ENCODE measurements around the gene PLEKHA1.

DNA sequence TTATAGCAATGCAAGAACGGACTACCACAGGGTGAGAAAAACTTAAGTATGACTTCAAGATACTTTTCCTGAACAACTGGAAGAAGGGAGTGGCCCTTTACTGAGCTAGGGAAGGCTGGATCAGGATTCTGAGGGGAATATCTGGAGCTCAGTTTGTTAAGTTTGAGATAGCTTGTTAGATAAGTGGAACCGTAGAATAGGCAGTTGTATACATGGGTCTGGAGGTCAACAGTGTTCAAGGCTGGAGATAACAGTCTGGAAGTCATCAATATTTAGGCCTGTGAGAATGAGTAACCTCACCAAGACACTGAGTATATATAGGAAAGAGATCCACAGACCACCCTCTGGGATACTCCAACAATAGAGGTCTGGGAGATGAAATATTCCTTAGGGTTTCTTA lies 7.2 kb downstream of the PLEKHA1 start:
- TF ChIP-seq, protein P1, sequence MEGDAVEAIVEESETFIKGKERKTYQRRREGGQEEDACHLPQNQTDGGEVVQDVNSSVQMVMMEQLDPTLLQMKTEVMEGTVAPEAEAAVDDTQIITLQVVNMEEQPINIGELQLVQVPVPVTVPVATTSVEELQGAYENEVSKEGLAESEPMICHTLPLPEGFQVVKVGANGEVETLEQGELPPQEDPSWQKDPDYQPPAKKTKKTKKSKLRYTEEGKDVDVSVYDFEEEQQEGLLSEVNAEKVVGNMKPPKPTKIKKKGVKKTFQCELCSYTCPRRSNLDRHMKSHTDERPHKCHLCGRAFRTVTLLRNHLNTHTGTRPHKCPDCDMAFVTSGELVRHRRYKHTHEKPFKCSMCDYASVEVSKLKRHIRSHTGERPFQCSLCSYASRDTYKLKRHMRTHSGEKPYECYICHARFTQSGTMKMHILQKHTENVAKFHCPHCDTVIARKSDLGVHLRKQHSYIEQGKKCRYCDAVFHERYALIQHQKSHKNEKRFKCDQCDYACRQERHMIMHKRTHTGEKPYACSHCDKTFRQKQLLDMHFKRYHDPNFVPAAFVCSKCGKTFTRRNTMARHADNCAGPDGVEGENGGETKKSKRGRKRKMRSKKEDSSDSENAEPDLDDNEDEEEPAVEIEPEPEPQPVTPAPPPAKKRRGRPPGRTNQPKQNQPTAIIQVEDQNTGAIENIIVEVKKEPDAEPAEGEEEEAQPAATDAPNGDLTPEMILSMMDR (IDR thresholded peaks at IDR 0.05; ENCODE audit: borderline replicate concordance, extremely low read depth, low read length, poor library complexity, severe bottlenecking): no peak
- no peak for TF ChIP-seq EZH2 (IDR thresholded peaks at IDR 0.05; ENCODE audit: borderline replicate concordance, low read depth, low read length, severe bottlenecking)

All from DND-41 (cell line).